ENCODE results near the gene SRGN. TPM values are rescaled to one million over a fixed set of nuclear protein-coding genes. Genes with fewer than 3 reads are reported as not detected.
A peak's percentile ranks its signal among the peaks of the same experiment; 100 is the strongest.
"Not testable (repeated sequence)": the region's sequence is repeated elsewhere in the genome, so short reads cannot be mapped to it uniquely, and the experiment has no call there.

Gene SRGN
- polyA plus RNA-seq, 4 donors: 13.6 to 22.8 (median 16.9) TPM

GRCh38 chr10:69124563-69125268 lies 36.8 kb downstream of the SRGN start:
- peak; percentile 39 to 57 (median 52) for DNase-seq (ENCODE audit: low read depth in 4 of 4, low spot score in 2 of 4)

GRCh38 chr10:69125554-69125953 lies 37.7 kb downstream of the SRGN start:
- DNase-seq (ENCODE audit: low read depth in 4 of 4, low spot score in 2 of 4): no peak

GRCh38 chr10:69130251-69130650 lies 42.3 kb downstream of the SRGN start:
- no peak for DNase-seq (ENCODE audit: low read depth in 4 of 4, low spot score in 2 of 4)

- DNase-seq (ENCODE audit: low read depth in 4 of 4, low spot score in 2 of 4): no peak
These were observed 52.1 kb downstream of the SRGN start for GRCh38 chr10:69139961-69140360.

- no peak for DNase-seq (ENCODE audit: low read depth in 4 of 4, low spot score in 2 of 4)
These were observed 53.4 kb downstream of the SRGN start for GRCh38 chr10:69141304-69141703.

- DNase-seq (ENCODE audit: low read depth in 4 of 4, low spot score in 2 of 4): not testable (repeated sequence)
These were observed 54.2 kb downstream of the SRGN start for GRCh38 chr10:69142074-69142473.

GRCh38 chr10:69142983-69143382 lies 55.1 kb downstream of the SRGN start:
- DNase-seq (ENCODE audit: low read depth in 4 of 4, low spot score in 2 of 4): no peak

GRCh38 chr10:69145329-69145728 lies 57.4 kb downstream of the SRGN start:
- no peak for DNase-seq (ENCODE audit: low read depth in 4 of 4, low spot score in 2 of 4)

GRCh38 chr10:69145864-69146263 lies 58.0 kb downstream of the SRGN start:
- DNase-seq (ENCODE audit: low read depth in 4 of 4, low spot score in 2 of 4): no peak

GRCh38 chr10:69146759-69147158 lies 58.9 kb downstream of the SRGN start:
- DNase-seq (ENCODE audit: low read depth in 4 of 4, low spot score in 2 of 4): no peak

GRCh38 chr10:69151984-69152383 lies 64.1 kb downstream of the SRGN start:
- DNase-seq (ENCODE audit: low read depth in 4 of 4, low spot score in 2 of 4): no peak

- no peak for DNase-seq (ENCODE audit: low read depth in 4 of 4, low spot score in 2 of 4)
These were observed 65.3 kb downstream of the SRGN start for GRCh38 chr10:69153227-69153626.

Other genes starting within 250 kb of the SRGN start
- gene DDX50, start 186.8 kb upstream of the SRGN start, polyA plus RNA-seq (ENCODE audit: insufficient read length in 4 of 4): 10 to 100 TPM; 53.9 to 76.0 (median 64.2) TPM
- gene DDX21, start 131.9 kb upstream of the SRGN start, polyA plus RNA-seq (ENCODE audit: insufficient read length in 4 of 4): 10 to 100 TPM; 48.4 to 60.8 (median 50.9) TPM
- gene KIFBP, start 99.3 kb upstream of the SRGN start, polyA plus RNA-seq (ENCODE audit: insufficient read length in 4 of 4): 10 to 100 TPM; 30.4 to 36.7 (median 35.8) TPM
- gene VPS26A, start 36.1 kb downstream of the SRGN start, polyA plus RNA-seq (ENCODE audit: insufficient read length in 4 of 4): 10 to 100 TPM; 73.0 to 89.5 (median 80.6) TPM
- 10 to 100 TPM; 35.3 to 46.5 (median 43.6) TPM for gene SUPV3L1, start 92.1 kb downstream of the SRGN start, polyA plus RNA-seq (ENCODE audit: insufficient read length in 4 of 4)
- 10 to 100 TPM; 14.0 to 20.7 (median 14.7) TPM for gene HKDC1, start 132.2 kb downstream of the SRGN start, polyA plus RNA-seq (ENCODE audit: insufficient read length in 4 of 4)
- gene HK1, start 190.4 kb downstream of the SRGN start, polyA plus RNA-seq (ENCODE audit: insufficient read length in 4 of 4): 10 to 100 TPM; 46.3 to 56.6 (median 53.8) TPM